ENCODE results near the gene SS18L1.

GRCh38 chr20:62158088-62158400 is 14.5 kb downstream of the SS18L1 start:
- TF ChIP-seq CTCF (IDR thresholded peaks at IDR 0.05) (no peak), POLR2A (IDR thresholded peaks at IDR 0.05) (no peak)
